ENCODE results near the gene ZNF335. TPM values are rescaled to one million over a fixed set of nuclear protein-coding genes. Genes with fewer than 3 reads are reported as not detected.

The ZNF335 gene
- total and polyA plus RNA-seq, 2 of the 13 experiments (the other 11 are each of a cell fraction or from before 2014, with no cell fraction given), result 9.7 to 13.7 TPM

DNA sequence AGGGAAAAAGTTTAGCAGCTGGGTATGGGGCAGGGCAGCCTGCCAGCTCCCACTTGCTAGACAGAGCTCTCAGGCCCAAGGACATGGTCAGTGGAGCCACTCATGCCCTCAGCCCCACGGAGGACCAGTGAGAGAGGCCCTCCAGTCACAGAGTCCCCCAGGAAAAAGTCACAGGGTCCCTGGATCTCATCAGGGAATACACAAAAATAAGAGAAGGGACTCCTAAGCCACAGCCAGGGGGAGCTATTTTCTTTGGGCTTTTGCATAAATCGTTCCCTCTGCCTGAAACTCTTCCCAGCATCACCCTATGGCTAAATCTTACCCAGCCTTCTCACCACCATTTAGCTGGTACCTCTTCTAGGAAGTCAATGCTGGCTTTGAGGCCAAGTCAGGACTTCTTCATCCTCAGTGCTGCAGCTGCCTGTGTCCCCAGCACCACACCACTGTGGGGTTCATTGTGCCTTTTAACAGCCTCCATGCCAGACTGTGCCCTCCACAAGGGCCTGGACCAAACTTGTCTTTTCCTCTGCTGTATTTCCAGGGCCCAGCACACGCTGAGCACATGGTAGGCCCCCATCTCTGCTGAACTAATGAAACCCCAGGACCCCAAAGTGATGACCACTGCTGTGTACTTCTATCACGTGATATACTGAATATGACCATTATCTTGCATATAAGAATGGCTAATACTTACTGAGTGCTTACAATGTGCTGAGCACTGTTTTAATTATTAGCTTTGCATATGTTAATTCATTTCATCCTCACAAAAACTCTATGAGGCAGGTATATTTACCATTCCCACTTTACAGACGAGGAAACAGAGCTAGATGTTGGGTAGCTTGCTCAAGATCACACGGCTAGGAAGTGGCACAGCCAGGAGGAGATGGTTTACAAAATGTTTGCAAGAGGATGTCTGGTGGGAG lies 2.0 kb downstream of the ZNF335 start:
- in situ Hi-C loops (cut with HindIII; ENCODE audit: extremely low pct_ligation_motif_present, low pct_unique_long_range_greater_than_20kb) (no loop called here), intact Hi-C loops (cut with micrococcal nuclease; ENCODE audit: unreplicated experiment) (loop anchor here (5.0 kb wide), 4 partner anchors 38 to 628 kb away; partner anchors contain the start of genes NCOA5 and PCIF1)
- peak overlapping the region; percentile 98 for H3K27ac ChIP-seq (ENCODE audit: extremely low read length, insufficient read depth, low read length)
- 0 out of 2 replicates have a peak, but pooled peaks cover 2% of the 10 kb centered on the region for H4K20me1 ChIP-seq (ENCODE audit: insufficient read depth, low read length)
- H3K4me3 ChIP-seq (replicated peaks in 1 of 3; ENCODE audit: insufficient read depth in 1 of 3, low read depth in 2 of 3, low read length in 3 of 3), result peak overlapping the region in 1 of 3 experiments; percentile 97; a peak in 3 of 6 replicates
- FAIRE-seq (peak; percentile 70), ATAC-seq (peak; percentile 15), DNase-seq (ENCODE audit: low spot score) (peak; percentile 86)
- H3K4me1 ChIP-seq (ENCODE audit: insufficient read depth, low read length), result peaks cover 26% of the 10 kb centered on the region
- BruUV-seq (replicated peaks), result no TSS peak
- H3K9me3 ChIP-seq (ENCODE audit: low read length), result no peaks in the 10 kb centered on the region
- peaks cover 23 to 37% of the 10 kb centered on the region in 2 experiments for H3K36me3 ChIP-seq (replicated peaks in 1 of 2; ENCODE audit: control insufficient read depth in 1 of 2, insufficient read depth in 2 of 2, low read length in 2 of 2)
- CTCF ChIA-PET (ENCODE audit: low intra/inter-chr PET ratio, low total read pairs), result interaction anchor here (1.2 to 2.1 kb wide), 2 partner anchors 44 to 171 kb away, joined by 5 to 11 read pairs; no protein-coding TSS in a partner anchor
- peak overlapping the region; percentile 89 for H3K4me2 ChIP-seq (ENCODE audit: low read depth, low read length)
- POLR2A ChIA-PET, result interaction anchor here (0.8 to 4.9 kb wide), 19 partner anchors 9 to 178 kb away, joined by 3 to 67 read pairs (median 6); partner anchors contain the start of genes CTSA, DNTTIP1, NEURL2 and PCIF1
- peaks cover 6% of the 10 kb centered on the region for H3K79me2 ChIP-seq (ENCODE audit: insufficient read depth, low read length)
- H3K9ac ChIP-seq (ENCODE audit: insufficient read depth, low read depth, low read length), result peak overlapping the region; percentile 99; the same call in 1 of the 2 replicates
- H2AFZ ChIP-seq (ENCODE audit: low read length), result no peak overlapping the region
- 57% methylated on average over 6 of the region's 6 CpGs for WGBS (ENCODE audit: low lambda C conversion rate)
- H3K27me3 ChIP-seq (ENCODE audit: control insufficient read depth in 1 of 2, insufficient read depth in 2 of 2, low read length in 2 of 2), result no peaks in the 10 kb centered on the region; a peak in 1 of 5 replicates
- TF ChIP-seq RFX3 (CRISPR knock-in tag; IDR thresholded peaks at IDR 0.05), result no peak
- TF ChIP-seq, protein P1, sequence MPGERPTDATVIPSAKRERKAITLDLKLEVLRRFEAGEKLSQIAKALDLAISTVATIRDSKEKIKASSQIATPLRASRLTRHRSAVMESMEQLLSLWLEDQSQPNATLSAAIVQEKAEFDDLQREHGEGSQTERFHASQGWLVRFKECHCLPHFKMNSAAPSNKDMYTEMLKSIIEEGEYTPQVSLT (CRISPR knock-in tag; IDR thresholded peaks at IDR 0.05; ENCODE audit: borderline replicate concordance, low read depth), result no peak
- peak; percentile 71 for TF ChIP-seq MEF2D (CRISPR knock-in tag; IDR thresholded peaks at IDR 0.05)
- peak; percentile 65; the same call in 1 of the 2 replicates for TF ChIP-seq YEATS2 (CRISPR knock-in tag; IDR thresholded peaks at IDR 0.05; ENCODE audit: borderline replicate concordance)
- TF ChIP-seq, protein P2, sequence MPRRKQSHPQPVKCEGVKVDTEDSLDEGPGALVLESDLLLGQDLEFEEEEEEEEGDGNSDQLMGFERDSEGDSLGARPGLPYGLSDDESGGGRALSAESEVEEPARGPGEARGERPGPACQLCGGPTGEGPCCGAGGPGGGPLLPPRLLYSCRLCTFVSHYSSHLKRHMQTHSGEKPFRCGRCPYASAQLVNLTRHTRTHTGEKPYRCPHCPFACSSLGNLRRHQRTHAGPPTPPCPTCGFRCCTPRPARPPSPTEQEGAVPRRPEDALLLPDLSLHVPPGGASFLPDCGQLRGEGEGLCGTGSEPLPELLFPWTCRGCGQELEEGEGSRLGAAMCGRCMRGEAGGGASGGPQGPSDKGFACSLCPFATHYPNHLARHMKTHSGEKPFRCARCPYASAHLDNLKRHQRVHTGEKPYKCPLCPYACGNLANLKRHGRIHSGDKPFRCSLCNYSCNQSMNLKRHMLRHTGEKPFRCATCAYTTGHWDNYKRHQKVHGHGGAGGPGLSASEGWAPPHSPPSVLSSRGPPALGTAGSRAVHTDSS (CRISPR knock-in tag; conservative IDR thresholded peaks at IDR 0.05), result no peak
- TF ChIP-seq, protein P3, sequence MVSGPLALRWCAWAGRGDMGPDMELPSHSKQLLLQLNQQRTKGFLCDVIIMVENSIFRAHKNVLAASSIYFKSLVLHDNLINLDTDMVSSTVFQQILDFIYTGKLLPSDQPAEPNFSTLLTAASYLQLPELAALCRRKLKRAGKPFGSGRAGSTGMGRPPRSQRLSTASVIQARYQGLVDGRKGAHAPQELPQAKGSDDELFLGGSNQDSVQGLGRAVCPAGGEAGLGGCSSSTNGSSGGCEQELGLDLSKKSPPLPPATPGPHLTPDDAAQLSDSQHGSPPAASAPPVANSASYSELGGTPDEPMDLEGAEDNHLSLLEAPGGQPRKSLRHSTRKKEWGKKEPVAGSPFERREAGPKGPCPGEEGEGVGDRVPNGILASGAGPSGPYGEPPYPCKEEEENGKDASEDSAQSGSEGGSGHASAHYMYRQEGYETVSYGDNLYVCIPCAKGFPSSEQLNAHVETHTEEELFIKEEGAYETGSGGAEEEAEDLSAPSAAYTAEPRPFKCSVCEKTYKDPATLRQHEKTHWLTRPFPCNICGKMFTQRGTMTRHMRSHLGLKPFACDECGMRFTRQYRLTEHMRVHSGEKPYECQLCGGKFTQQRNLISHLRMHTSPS (CRISPR knock-in tag; IDR thresholded peaks at IDR 0.05; ENCODE audit: low read depth), result no peak
- TF ChIP-seq TBX3 (IDR thresholded peaks at IDR 0.05; ENCODE audit: borderline replicate concordance), result no peak
- TF ChIP-seq, protein P4, sequence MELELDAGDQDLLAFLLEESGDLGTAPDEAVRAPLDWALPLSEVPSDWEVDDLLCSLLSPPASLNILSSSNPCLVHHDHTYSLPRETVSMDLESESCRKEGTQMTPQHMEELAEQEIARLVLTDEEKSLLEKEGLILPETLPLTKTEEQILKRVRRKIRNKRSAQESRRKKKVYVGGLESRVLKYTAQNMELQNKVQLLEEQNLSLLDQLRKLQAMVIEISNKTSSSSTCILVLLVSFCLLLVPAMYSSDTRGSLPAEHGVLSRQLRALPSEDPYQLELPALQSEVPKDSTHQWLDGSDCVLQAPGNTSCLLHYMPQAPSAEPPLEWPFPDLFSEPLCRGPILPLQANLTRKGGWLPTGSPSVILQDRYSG (CRISPR knock-in tag; IDR thresholded peaks at IDR 0.05), result no peak
- TF ChIP-seq, protein P5, sequence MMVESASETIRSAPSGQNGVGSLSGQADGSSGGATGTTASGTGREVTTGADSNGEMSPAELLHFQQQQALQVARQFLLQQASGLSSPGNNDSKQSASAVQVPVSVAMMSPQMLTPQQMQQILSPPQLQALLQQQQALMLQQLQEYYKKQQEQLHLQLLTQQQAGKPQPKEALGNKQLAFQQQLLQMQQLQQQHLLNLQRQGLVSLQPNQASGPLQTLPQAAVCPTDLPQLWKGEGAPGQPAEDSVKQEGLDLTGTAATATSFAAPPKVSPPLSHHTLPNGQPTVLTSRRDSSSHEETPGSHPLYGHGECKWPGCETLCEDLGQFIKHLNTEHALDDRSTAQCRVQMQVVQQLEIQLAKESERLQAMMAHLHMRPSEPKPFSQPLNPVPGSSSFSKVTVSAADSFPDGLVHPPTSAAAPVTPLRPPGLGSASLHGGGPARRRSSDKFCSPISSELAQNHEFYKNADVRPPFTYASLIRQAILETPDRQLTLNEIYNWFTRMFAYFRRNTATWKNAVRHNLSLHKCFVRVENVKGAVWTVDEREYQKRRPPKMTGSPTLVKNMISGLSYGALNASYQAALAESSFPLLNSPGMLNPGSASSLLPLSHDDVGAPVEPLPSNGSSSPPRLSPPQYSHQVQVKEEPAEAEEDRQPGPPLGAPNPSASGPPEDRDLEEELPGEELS (CRISPR knock-in tag; IDR thresholded peaks at IDR 0.05), result no peak
- no peak for TF ChIP-seq ZNF34 (CRISPR knock-in tag; IDR thresholded peaks at IDR 0.05; ENCODE audit: borderline replicate concordance)
- no peak for TF ChIP-seq ZNF615 (CRISPR knock-in tag; IDR thresholded peaks at IDR 0.05; ENCODE audit: borderline replicate concordance)
- no peak for TF ChIP-seq ZBTB38 (CRISPR knock-in tag; IDR thresholded peaks at IDR 0.05)
- no peak for TF ChIP-seq TAF15 (IDR thresholded peaks at IDR 0.05; ENCODE audit: low read depth, low read length, poor library complexity, severe bottlenecking)
- TF ChIP-seq, protein P6, sequence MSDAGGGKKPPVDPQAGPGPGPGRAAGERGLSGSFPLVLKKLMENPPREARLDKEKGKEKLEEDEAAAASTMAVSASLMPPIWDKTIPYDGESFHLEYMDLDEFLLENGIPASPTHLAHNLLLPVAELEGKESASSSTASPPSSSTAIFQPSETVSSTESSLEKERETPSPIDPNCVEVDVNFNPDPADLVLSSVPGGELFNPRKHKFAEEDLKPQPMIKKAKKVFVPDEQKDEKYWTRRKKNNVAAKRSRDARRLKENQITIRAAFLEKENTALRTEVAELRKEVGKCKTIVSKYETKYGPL (CRISPR knock-in tag; IDR thresholded peaks at IDR 0.05), result no peak

Measured in HepG2 (cell line).